Upper lobe of left lung (tissue), 6 donors: Measurements from ENCODE around the gene CEP89. TPM values are rescaled to one million over a fixed set of nuclear protein-coding genes. Genes with fewer than 3 reads are reported as not detected.

Source experiments
- ATAC-seq, 2 donors: fragments of 200-7000 bp; cut with Tn5 transposase; one replicate each; pipeline ENCODE4 v1.9.1; 2022; ENCODE audit warnings: mild to moderate bottlenecking in 2 of 2, moderate library complexity in 2 of 2; ENCODE audit not compliant: low FRiP score in 2 of 2
- DNase-seq, 2 donors: peaks; one replicate each; pipeline ENCODE4 v3.0.0-alpha.2; 2019 to 2020
- H3K27ac ChIP-seq, 4 donors: fragments of 200-600 bp; sonication (generic); one replicate each; pipeline ENCODE4 v1.5.1; 2016 to 2019
- H3K27me3 ChIP-seq, 4 donors: fragments of 200-600 bp; sonication (generic); one replicate each; pipeline ENCODE4 v1.5.1; 2017 to 2019
- H3K36me3 ChIP-seq, 4 donors: fragments of 200-600 bp; sonication (generic); one replicate each; pipeline ENCODE4 v1.5.1; 2016 to 2019
- H3K4me1 ChIP-seq, 4 donors: fragments of 200-600 bp; sonication (generic); one replicate each; pipeline ENCODE4 v1.5.1; 2018 to 2019
- H3K4me3 ChIP-seq, 4 donors: fragments of 200-600 bp; sonication (generic); one replicate each; pipeline ENCODE4 v1.5.1; 2017 to 2019; ENCODE audit warnings: mild to moderate bottlenecking in 2 of 4, moderate library complexity in 1 of 4
- H3K9me3 ChIP-seq, 4 donors: fragments of 200-600 bp; sonication (generic); one replicate each; pipeline ENCODE4 v1.5.1; 2018 to 2019
- CTCF ChIP-seq, 6 experiments: fragments of 450-650 bp in 4 of 6; fragments of 200-600 bp in 2 of 6; sonication (generic) in 2 of 6; IDR thresholded peaks; one replicate each; pipeline ENCODE4 v1.5.1; 2016 to 2019; ENCODE audit warnings: antibody characterized with exemption in 6 of 6
- EP300 ChIP-seq, 4 donors: sonication (generic); formaldehyde crosslinking; IDR thresholded peaks; one replicate each; pipeline ENCODE4 v1.5.1; 2017; ENCODE audit warnings: antibody characterized with exemption in 4 of 4, control low read depth in 2 of 4
- POLR2A ChIP-seq, 4 donors: fragments of 450-650 bp; IDR thresholded peaks; one replicate each; pipeline ENCODE4 v1.5.1; 2016 to 2017; ENCODE audit warnings: antibody characterized with exemption in 4 of 4, mild to moderate bottlenecking in 2 of 4
- POLR2AphosphoS5 ChIP-seq, 2 donors: sonication (generic); formaldehyde crosslinking; IDR thresholded peaks; one replicate each; pipeline ENCODE4 v1.5.1; 2017; ENCODE audit warnings: antibody characterized with exemption in 2 of 2
- WGBS, 2 donors: methylation state at CpG; one replicate each; pipeline ENCODE4 v1.1.5; 2017 to 2018; 5-methylcytosine and 5-hydroxymethylcytosine counted together
- total RNA-seq, 6 donors: library from RNA; depleted of rRNA in 4 of 6; stranded (reverse); fragments of >200 nt in 4 of 6; gene quantifications; one replicate each; pipeline versions ENCODE4 v1.1.0 to v1.2.1, GENCODE V29; 2016 to 2021
- donor health status: DM: no; HTN: no; CAD: no; lungs with moderate emphysema.
- donor health status: DM: no; HTN: yes; CAD: no; lungs with severe emphysema.

CEP89 gene
- total RNA-seq, 6 donors from 2014 or later = 10.1 to 16.0 (median 14.1) TPM

GRCh38 chr19:32896516-32897214, 75.1 kb downstream of the CEP89 start:
- TF ChIP-seq POLR2AphosphoS5 (IDR thresholded peaks at IDR 0.05) (no peak), EP300 (IDR thresholded peaks at IDR 0.05) (no peak), POLR2A (IDR thresholded peaks at IDR 0.05) (no peak), CTCF (IDR thresholded peaks at IDR 0.05) (no peak)
- Histone ChIP-seq H3K4me1 (no peaks in the 10 kb centered on the region), H3K36me3 (peaks cover 0 to 46% (median 4%) of the 10 kb centered on the region in 4 donors)

GRCh38 chr19:32895384-32895783, 76.4 kb downstream of the CEP89 start:
- WGBS, 2 donors = 89 to 95% methylated on average over 3 of the region's 3 CpGs
- DNase-seq (no peak), ATAC-seq (no peak)
- Histone ChIP-seq H3K4me1 (no peaks in the 10 kb centered on the region), H3K4me3 (no peak overlapping the region), H3K36me3 (peaks cover 0 to 45% (median under 1%) of the 10 kb centered on the region in 4 donors), H3K9me3 (peaks cover 11 to 22% (median 16%) of the 10 kb centered on the region in 4 donors), H3K27ac (no peak overlapping the region), H3K27me3 (no peaks in the 10 kb centered on the region)
- TF ChIP-seq POLR2A (IDR thresholded peaks at IDR 0.05) (no peak), CTCF (IDR thresholded peaks at IDR 0.05) (no peak), POLR2AphosphoS5 (IDR thresholded peaks at IDR 0.05) (no peak), EP300 (IDR thresholded peaks at IDR 0.05) (no peak)

More at GRCh38 chr19:32896516-32897214, 75.1 kb downstream of the CEP89 start:
- no peaks in the 10 kb centered on the region for H3K27me3 ChIP-seq
- no peak overlapping the region for H3K4me3 ChIP-seq
- peaks cover 11 to 15% (median 13%) of the 10 kb centered on the region in 4 donors for H3K9me3 ChIP-seq
- no peak overlapping the region for H3K27ac ChIP-seq
- no peak for ATAC-seq
- 95% methylated on average over 1 of the region's 1 CpG for WGBS, 2 donors
- DNase-seq = no peak

- 92 to 95% methylated on average over 2 of the region's 2 CpGs for WGBS, 2 donors
- Histone ChIP-seq H3K9me3 (peaks cover 11 to 22% (median 16%) of the 10 kb centered on the region in 4 donors), H3K27me3 (no peaks in the 10 kb centered on the region), H3K27ac (no peak overlapping the region), H3K4me1 (no peaks in the 10 kb centered on the region), H3K4me3 (no peak overlapping the region), H3K36me3 (peaks cover 0 to 41% (median 5%) of the 10 kb centered on the region in 4 donors)
- TF ChIP-seq POLR2A (IDR thresholded peaks at IDR 0.05) (no peak), POLR2AphosphoS5 (IDR thresholded peaks at IDR 0.05) (no peak), CTCF (IDR thresholded peaks at IDR 0.05) (no peak), EP300 (IDR thresholded peaks at IDR 0.05) (no peak)
- ATAC-seq = no peak
- no peak for DNase-seq
These were observed 80.1 kb downstream of the CEP89 start for GRCh38 chr19:32891609-32892008.

- Histone ChIP-seq H3K4me1 (no peaks in the 10 kb centered on the region), H3K4me3 (no peak overlapping the region), H3K9me3 (peaks cover 11 to 22% (median 16%) of the 10 kb centered on the region in 4 donors), H3K27ac (no peak overlapping the region), H3K36me3 (peaks cover 0 to 45% (median 5%) of the 10 kb centered on the region in 4 donors), H3K27me3 (no peaks in the 10 kb centered on the region)
- peak in 1 of 2 donors; percentile 47 for DNase-seq
- no peak for ATAC-seq
- WGBS, 2 donors = 95 to 100% methylated on average over 3 to 10 of the region's 10 CpGs
- TF ChIP-seq EP300 (IDR thresholded peaks at IDR 0.05) (no peak), POLR2AphosphoS5 (IDR thresholded peaks at IDR 0.05) (no peak), POLR2A (IDR thresholded peaks at IDR 0.05) (no peak), CTCF (IDR thresholded peaks at IDR 0.05) (no peak)
These were observed 80.9 kb downstream of the CEP89 start for GRCh38 chr19:32890841-32891240.
